CD14-positive monocyte (primary cell): Measurements from ENCODE around the gene QSOX2. TPM values are rescaled to one million over a fixed set of nuclear protein-coding genes. Genes with fewer than 3 reads are reported as not detected.

Source experiments
- DNase-seq, 3 donors: peaks; one replicate each; pipeline ENCODE4 v3.0.0-alpha.2; 2011 to 2022
- H2AFZ ChIP-seq: 2 replicates; pipeline ENCODE4 v1.6.0; 2012; ENCODE audit warnings: mild to moderate bottlenecking, low read depth, low read length, inconsistent platforms; ENCODE audit not compliant: insufficient read depth, poor library complexity, severe bottlenecking
- H3K27ac ChIP-seq, 2 donors: 1 replicate in 1 of 2; 2 replicates in 1 of 2; pipeline ENCODE4 v1.5.1; 2012 to 2013; ENCODE audit warnings: low read length in 2 of 2, control low read depth in 1 of 2, inconsistent platforms in 1 of 2, low read depth in 1 of 2, mild to moderate bottlenecking in 1 of 2
- H3K27me3 ChIP-seq, 2 donors: one replicate each; pipeline versions ENCODE4 v1.6.0 to v1.6.1; 2011 to 2013; ENCODE audit warnings: low read length in 2 of 2; ENCODE audit not compliant: control insufficient read depth in 2 of 2, insufficient read depth in 2 of 2
- H3K36me3 ChIP-seq, 2 donors: replicated peaks in 1 of 2; 1 replicate in 1 of 2; 2 replicates in 1 of 2; pipeline versions ENCODE4 v1.5.1 to v1.6.1; 2012 to 2013; ENCODE audit warnings: low read length in 2 of 2, control low read depth in 1 of 2, inconsistent platforms in 1 of 2, mild to moderate bottlenecking in 1 of 2; ENCODE audit not compliant: insufficient read depth in 2 of 2, control insufficient read depth in 1 of 2
- H3K4me1 ChIP-seq, 2 donors: 1 replicate in 1 of 2; 2 replicates in 1 of 2; pipeline versions ENCODE4 v1.5.1 to v1.6.1; 2012 to 2013; ENCODE audit warnings: low read length in 2 of 2, control low read depth in 1 of 2, inconsistent platforms in 1 of 2, mild to moderate bottlenecking in 1 of 2, moderate library complexity in 1 of 2; ENCODE audit not compliant: insufficient read depth in 2 of 2, control insufficient read depth in 1 of 2
- H3K4me2 ChIP-seq: replicated peaks from 2 replicates; pipeline ENCODE3; 2012; ENCODE audit warnings: low read length, moderate library complexity, mild to moderate bottlenecking; ENCODE audit not compliant: poor library complexity, severe bottlenecking; ENCODE audit errors: extremely low read depth
- H3K4me3 ChIP-seq, 3 experiments: fragments of 200-600 bp in 1 of 3; sonication (generic) in 1 of 3; replicated peaks in 1 of 3; 1 replicate in 2 of 3; 2 replicates in 1 of 3; pipeline ENCODE4 v1.5.1; 2011 to 2013; ENCODE audit warnings: low read length in 3 of 3, mild to moderate bottlenecking in 3 of 3, control low read depth in 2 of 3, low read depth in 2 of 3, inconsistent platforms in 1 of 3, moderate library complexity in 1 of 3
- H3K79me2 ChIP-seq: 2 replicates; pipeline ENCODE4 v1.6.0; 2012; ENCODE audit warnings: mild to moderate bottlenecking, control low read depth, inconsistent platforms, low read length, moderate library complexity; ENCODE audit not compliant: insufficient read depth
- H3K9ac ChIP-seq: 2 replicates; pipeline ENCODE4 v1.6.0; 2017; ENCODE audit warnings: low read length, mild to moderate bottlenecking; ENCODE audit not compliant: insufficient read depth, poor library complexity, severe bottlenecking
- H3K9me3 ChIP-seq, 2 donors: replicated peaks in 1 of 2; 1 replicate in 1 of 2; 2 replicates in 1 of 2; pipeline versions ENCODE4 v1.5.1 to v1.6.1; 2012 to 2013; ENCODE audit warnings: low read length in 2 of 2, control low read depth in 1 of 2; ENCODE audit not compliant: control insufficient read depth in 1 of 2, insufficient read depth in 1 of 2
- H4K20me1 ChIP-seq: 2 replicates; pipeline ENCODE4 v1.6.0; 2012; ENCODE audit warnings: mild to moderate bottlenecking, low read length, control low read depth, moderate library complexity; ENCODE audit not compliant: insufficient read depth
- H3K27ac Mint-ChIP-seq, 7 donors: one replicate each; pipeline ENCODE4 v1.8.0; 2020; ENCODE audit warnings: mild to moderate bottlenecking in 7 of 7, mixed read lengths in 7 of 7, moderate library complexity in 6 of 7, inconsistent platforms in 2 of 7
- H3K27me3 Mint-ChIP-seq, 3 donors: one replicate each; pipeline ENCODE4 v1.8.0; 2021 to 2022; ENCODE audit warnings: low read depth in 3 of 3, mild to moderate bottlenecking in 3 of 3, mixed read lengths in 3 of 3, moderate library complexity in 3 of 3, inconsistent platforms in 1 of 3
- H3K36me3 Mint-ChIP-seq, 2 donors: one replicate each; pipeline ENCODE4 v1.8.0; 2020; ENCODE audit warnings: mixed read lengths in 2 of 2, inconsistent platforms in 1 of 2, mild to moderate bottlenecking in 1 of 2
- H3K4me1 Mint-ChIP-seq: one replicate; pipeline ENCODE4 v1.8.0; 2020; ENCODE audit warnings: mild to moderate bottlenecking, mixed read lengths
- H3K4me3 Mint-ChIP-seq, 2 donors: one replicate each; pipeline ENCODE4 v1.8.0; 2020; ENCODE audit warnings: mild to moderate bottlenecking in 2 of 2, mixed read lengths in 2 of 2, moderate library complexity in 1 of 2
- H3K9me3 Mint-ChIP-seq, 7 donors: one replicate each; pipeline ENCODE4 v1.8.0; 2020 to 2022; ENCODE audit warnings: mixed read lengths in 7 of 7, mild to moderate bottlenecking in 6 of 7, moderate library complexity in 6 of 7, inconsistent platforms in 2 of 7
- CTCF ChIP-seq: fragments of 200-600 bp; IDR thresholded peaks from one replicate; pipeline ENCODE4 v1.8.0; 2022; ENCODE audit warnings: antibody characterized with exemption, mild to moderate bottlenecking
- WGBS: methylation state at CpG from one replicate; pipeline ENCODE4 v1.1.5; 2013; ENCODE audit warnings: missing lambda C conversion rate; ENCODE audit not compliant: insufficient coverage; 5-methylcytosine and 5-hydroxymethylcytosine counted together
- intact Hi-C, 2 donors: fragments of 100-400 bp; cut with micrococcal nuclease; formaldehyde crosslinking; loops; one replicate each; pipeline versions ENCODE4 v1.15.0 to v1.15.1; 2023
- polyA plus RNA-seq, 3 donors: library from polyadenylated mRNA; depleted of rRNA in 1 of 3; unstranded in 2 of 3; stranded (reverse) in 1 of 3; fragments of 300-500 nt in 2 of 3; fragments of >200 nt in 1 of 3; fragmentation: Illumina TruSeq in 2 of 3; gene quantifications; 1 replicate in 2 of 3; 2 replicates in 1 of 3; pipeline ENCODE4 v1.2.3, GENCODE V29; 2012 to 2021

The QSOX2 gene
- polyA plus RNA-seq, 3 donors = 0.03 to 8.4 (median 0.17) TPM

GRCh38 chr9:136185066-136185465 is 60.5 kb downstream of the QSOX2 start:
- Histone ChIP-seq H3K9ac (no peak overlapping the region), H4K20me1 (no peaks in the 10 kb centered on the region), H3K79me2 (no peaks in the 10 kb centered on the region), H3K27me3 (peaks cover 0 to 16% of the 10 kb centered on the region in 2 donors), H3K4me2 (no peak overlapping the region), H3K27ac (no peak overlapping the region), H3K4me1 (no peaks in the 10 kb centered on the region), H3K36me3 (no peaks in the 10 kb centered on the region), H3K4me3 (no peak overlapping the region), H3K9me3 (no peaks in the 10 kb centered on the region), H2AFZ (no peak overlapping the region)
- Mint-ChIP-seq H3K4me1 (no peaks in the 10 kb centered on the region), H3K4me3 (no peak overlapping the region), H3K9me3 (no peaks in the 10 kb centered on the region), H3K36me3 (no peaks in the 10 kb centered on the region), H3K27ac (no peak overlapping the region), H3K27me3 (peaks cover 12 to 45% (median 17%) of the 10 kb centered on the region in 3 donors)
- 77% methylated on average over 6 of the region's 19 CpGs for WGBS
- intact Hi-C loops = no loop called here
- TF ChIP-seq CTCF = no peak
- DNase-seq = no peak

- Mint-ChIP-seq H3K27me3 (peaks cover 5 to 33% (median 8%) of the 10 kb centered on the region in 3 donors), H3K36me3 (no peaks in the 10 kb centered on the region), H3K27ac (no peak overlapping the region), H3K9me3 (no peaks in the 10 kb centered on the region), H3K4me3 (no peak overlapping the region), H3K4me1 (no peaks in the 10 kb centered on the region)
- Histone ChIP-seq H3K9ac (no peak overlapping the region), H3K79me2 (no peaks in the 10 kb centered on the region), H3K36me3 (no peaks in the 10 kb centered on the region), H3K4me3 (no peak overlapping the region), H3K27ac (no peak overlapping the region), H3K4me1 (no peaks in the 10 kb centered on the region), H3K9me3 (no peaks in the 10 kb centered on the region), H2AFZ (no peak overlapping the region), H3K27me3 (peaks cover 0 to 4% of the 10 kb centered on the region in 2 donors), H4K20me1 (no peaks in the 10 kb centered on the region), H3K4me2 (no peak overlapping the region)
- no peak for TF ChIP-seq CTCF
- intact Hi-C loops = no loop called here
- DNase-seq = no peak
- 93% methylated on average over 15 of the region's 18 CpGs for WGBS
Measured at GRCh38 chr9:136182850-136183422, 62.7 kb downstream of the QSOX2 start.
